KBM-7 (cell line): ENCODE results near the gene CELF1.
"Not testable (repeated sequence)": the region's sequence is repeated elsewhere in the genome, so short reads cannot be mapped to it uniquely, and the experiment has no call there.

ENCODE experiments used
- DNase-seq: peaks from one replicate; pipeline ENCODE4 v3.0.0-alpha.2; 2015
- in situ Hi-C: fragments of 300-500 bp; cut with MboI; formaldehyde crosslinking; loops from 2 replicates; pipeline ENCODE4 v1.14.3; 2020; ENCODE audit warnings: low sequenced_read_pairs, low pct_unique_long_range_greater_than_20kb, mixed read lengths

The CELF1 gene

DNA sequence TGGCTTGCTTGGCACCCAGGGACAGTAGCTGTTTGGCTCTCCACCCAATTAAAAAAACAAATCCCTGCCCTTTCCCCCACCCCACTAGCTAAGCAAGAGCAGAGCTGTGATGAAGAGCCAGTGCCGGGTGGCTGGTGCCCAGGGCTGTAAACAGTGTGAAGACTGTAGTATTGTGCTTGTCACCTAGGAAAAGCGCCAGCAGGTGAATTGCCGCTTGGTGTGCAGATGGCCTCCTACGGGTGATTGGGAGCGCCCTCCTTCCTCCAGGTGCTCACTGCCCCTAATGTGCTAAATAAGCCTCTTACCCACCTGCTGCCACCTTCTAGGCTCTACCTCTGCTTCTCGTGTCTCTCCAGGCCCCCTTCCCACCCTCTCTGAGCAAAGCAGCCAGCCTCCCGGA is 85.6 kb downstream of the CELF1 start:
- DNase-seq: no peak

DNA sequence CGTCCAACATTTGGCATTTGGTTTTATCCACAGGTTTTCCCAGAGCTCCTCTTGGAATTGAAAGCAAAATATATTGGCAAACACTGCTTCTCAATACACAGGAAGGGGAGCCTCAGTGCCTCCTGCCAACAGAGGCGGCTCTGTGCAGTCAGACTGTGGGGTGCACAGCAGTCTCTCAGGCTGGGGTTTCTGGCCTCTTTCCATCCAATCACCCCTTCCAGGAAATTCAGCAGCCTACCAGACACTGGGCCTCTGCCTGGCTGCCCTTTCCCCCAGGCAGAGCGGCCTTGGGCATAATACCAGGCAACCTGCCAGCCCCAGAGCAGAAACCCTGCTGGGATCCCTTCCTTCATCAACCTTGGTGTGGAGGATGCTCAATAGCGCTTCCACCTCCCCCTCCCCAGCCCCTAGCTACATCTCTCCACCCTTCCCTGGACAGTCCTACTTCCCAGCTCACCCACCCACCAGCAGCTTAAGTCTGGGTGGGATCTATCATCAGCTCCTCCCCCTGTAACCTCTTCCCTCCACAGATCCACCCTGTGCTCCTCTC is 86.2 kb downstream of the CELF1 start:
- in situ Hi-C loops: no loop called here
- DNase-seq: no peak

More for the DNA sequence above, 85.6 kb downstream of the CELF1 start:
- in situ Hi-C loops: no loop called here

DNA sequence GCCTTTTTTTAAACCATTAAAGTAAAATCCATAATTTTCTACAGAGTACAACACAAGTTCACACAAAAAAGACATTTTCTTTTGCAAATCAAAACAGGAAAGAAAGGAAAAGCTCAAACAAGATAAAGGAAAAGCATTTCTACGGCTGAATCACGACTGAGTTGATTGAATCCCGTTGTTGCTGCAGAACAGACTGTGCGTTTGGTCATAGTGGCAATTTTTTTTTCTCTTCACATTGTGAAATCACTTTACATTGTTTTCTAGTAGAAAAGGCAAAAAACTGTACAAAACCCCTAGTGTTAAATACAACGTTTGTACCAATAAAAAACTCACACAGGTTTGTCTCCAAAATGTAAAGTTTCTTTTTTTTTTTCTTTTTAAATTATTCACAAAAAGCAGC is 86.7 kb downstream of the CELF1 start:
- no peak for DNase-seq
- in situ Hi-C loops: no loop called here

GRCh38 chr11:47464483-47464882 is 88.4 kb downstream of the CELF1 start:
- no peak for DNase-seq
- in situ Hi-C loops: no loop called here

GRCh38 chr11:47461876-47462275 is 91.1 kb downstream of the CELF1 start:
- in situ Hi-C loops: no loop called here
- no peak for DNase-seq

GRCh38 chr11:47460571-47461235 is 92.2 kb downstream of the CELF1 start:
- in situ Hi-C loops: no loop called here
- no peak for DNase-seq

DNA sequence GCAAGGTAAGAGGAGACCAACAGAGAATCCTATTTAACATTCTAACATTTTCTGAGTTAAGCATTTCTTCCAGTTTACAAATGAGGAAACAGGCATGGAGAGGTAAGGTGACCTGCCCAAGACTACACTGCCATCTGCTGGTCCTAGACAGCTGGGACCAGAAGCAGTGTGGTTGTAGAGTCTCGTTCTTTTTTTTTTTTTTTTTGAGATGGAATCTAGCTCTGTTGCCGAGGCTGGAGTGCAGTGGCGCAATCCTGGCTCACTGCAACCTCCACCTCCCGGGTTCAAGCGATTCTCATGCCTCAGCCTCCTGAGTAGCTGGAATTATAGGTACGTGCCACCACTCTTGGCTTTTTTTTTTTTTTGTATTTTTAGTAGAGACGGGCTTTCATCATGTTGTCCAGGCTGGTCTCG is 98.7 kb downstream of the CELF1 start:
- in situ Hi-C loops: not testable (repeated sequence)
- DNase-seq: peak; percentile 93

- in situ Hi-C loops: no loop called here
These were observed 99.6 kb downstream of the CELF1 start for GRCh38 chr11:47453365-47453764.

DNA sequence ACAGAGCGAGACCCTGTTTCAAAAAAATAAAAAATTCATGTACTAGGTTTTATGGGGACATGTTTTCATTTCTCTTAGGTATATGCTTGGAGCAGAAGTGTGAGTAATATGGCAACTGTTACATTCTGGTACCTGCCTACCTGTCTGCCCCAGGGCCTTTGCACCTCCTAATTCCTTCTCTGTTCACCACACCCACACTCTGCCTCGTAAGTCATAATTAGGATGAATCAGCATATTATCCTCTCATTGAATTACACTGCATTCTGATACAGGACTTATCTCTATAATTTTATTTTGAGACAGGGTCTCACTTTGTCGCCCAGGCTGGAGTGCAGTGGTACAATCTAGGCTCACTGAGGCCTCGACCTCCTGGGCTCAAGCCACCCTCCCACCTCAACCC is 100.9 kb downstream of the CELF1 start:
- in situ Hi-C loops: no loop called here
- no peak for DNase-seq

More at GRCh38 chr11:47453365-47453764, 99.6 kb downstream of the CELF1 start:
- no peak for DNase-seq

- DNase-seq: no peak
- in situ Hi-C loops: no loop called here
These were observed 101.5 kb downstream of the CELF1 start for GRCh38 chr11:47451436-47451835.

DNA sequence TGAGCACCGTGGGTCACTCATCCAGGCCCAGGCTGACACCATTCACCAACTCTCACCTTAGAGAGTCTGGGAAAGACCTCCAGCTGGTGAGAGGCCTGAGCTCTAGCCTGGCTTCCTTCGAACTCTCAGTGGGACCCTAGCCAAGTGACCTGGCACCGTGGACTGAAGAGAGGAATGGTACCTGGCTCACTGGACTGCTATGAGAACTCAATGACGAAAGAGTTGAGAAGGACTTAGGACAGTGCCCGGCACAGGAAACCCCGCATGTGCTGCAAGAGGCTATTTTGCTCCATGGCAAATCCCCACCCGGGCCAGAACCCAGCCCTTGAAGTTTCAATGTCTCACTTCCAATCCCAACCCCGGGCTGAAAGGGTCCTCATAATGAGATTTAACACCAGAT is 103.4 kb downstream of the CELF1 start:
- DNase-seq: no peak
- in situ Hi-C loops: no loop called here

DNA sequence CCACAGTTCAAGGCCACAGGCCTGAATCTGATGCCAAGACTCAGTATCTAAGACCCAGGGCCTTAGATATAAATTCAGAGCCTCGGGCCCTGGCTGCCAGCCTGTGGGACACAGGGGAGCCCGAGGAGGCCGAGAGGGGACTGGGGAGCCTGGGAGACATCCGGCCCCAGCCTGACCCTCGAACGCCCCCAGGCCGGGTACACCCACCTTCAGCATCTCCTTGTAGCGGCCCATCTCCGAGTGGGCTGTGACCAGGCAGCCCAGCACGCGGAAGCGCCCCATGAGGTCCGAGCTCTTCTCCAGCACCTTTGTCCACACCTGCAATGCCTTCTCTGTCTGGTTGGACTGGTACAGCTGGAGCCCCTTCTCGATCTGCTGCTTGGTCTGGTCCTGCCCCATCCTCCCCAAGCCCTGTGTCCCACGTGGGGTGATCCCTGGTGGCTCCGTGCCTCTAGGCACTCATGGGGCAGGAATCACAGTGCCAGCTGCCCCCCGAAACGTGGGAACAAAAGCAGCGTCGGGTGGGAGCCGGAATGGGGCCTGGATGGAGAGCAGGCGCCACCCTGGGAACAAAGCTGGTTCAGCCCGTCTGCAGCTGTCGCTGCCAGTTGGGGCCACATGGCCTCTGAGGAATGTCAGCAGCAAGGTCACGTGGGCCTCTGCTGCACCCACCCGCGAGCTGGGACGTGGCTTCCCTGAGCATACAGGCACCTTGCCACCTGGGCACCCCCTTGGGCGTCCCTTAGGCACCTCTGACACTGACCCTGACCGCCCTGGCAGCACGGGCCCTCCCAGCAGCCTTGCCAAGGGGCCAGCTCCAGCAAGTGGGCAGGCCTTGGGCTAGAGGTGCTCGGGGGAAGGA is 104.1 kb downstream of the CELF1 start, which contains the start of gene RAPSN:
Gene RAPSN (minus strand): TSS at position 571 of the 862 bp plus-strand sequence. CDS start 172 bp downstream, at position 399.
- in situ Hi-C loops: no loop called here
- DNase-seq: no peak

DNA sequence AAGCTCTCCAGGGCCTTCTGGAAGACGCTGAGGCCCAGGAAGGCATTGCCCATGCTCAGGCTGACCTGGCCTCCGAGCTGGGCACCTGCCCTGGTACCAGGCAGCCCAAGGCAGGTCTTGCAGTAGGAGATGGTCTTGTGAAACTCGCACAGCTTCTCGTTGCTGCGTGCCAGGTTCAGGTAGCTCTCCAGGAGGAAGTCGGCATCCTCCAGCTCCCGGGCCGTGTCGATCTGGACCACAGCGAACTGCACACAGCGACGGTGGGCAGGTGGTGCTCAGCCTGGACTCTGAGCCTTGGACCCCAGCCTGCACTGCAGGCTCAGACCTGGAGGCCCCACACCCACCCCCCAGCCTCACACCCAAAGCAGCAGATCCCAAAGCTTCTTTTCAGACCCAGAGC is 105.0 kb downstream of the CELF1 start:
- in situ Hi-C loops: no loop called here
- DNase-seq: no peak

DNA sequence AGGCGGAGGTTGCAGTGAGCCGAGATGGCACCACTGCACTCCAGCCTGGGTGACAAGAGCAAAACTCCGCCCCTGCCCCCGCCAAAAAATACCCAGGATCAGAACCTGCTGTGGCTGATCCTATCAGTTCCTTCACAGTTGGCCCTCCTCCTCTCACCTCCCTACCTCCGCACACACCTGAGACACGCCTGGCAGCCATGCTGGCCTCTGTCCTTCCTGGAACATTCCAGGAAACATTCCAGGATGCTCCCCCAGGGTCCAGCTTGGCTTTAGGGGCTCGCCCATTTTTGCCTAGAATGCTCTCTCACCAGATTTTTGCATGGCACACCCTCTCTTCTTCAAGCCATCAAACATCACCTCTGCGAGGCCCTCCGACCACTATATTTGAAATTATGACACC is 106.1 kb downstream of the CELF1 start:
- no peak for DNase-seq
- in situ Hi-C loops: no loop called here

DNA sequence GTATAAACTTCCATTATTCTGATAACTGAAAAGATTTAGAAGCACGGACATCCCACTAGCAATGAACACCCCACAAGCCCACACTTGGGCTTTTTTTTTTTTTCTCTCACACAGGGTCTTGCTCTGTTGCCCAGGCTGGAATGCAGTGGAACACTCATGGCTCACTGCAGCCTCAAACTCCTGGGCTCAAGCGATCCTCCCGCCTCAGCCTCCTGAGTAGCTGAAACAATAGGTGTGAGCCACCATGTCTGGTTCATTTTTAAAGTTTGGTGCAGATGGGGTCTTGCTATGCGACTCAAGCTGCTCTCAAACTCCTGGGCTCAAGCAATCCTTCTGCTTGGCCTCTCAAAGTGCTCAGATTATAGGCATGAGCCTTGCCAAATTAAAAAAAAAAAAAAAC is 107.1 kb downstream of the CELF1 start:
- in situ Hi-C loops: no loop called here
- DNase-seq: no peak

DNA sequence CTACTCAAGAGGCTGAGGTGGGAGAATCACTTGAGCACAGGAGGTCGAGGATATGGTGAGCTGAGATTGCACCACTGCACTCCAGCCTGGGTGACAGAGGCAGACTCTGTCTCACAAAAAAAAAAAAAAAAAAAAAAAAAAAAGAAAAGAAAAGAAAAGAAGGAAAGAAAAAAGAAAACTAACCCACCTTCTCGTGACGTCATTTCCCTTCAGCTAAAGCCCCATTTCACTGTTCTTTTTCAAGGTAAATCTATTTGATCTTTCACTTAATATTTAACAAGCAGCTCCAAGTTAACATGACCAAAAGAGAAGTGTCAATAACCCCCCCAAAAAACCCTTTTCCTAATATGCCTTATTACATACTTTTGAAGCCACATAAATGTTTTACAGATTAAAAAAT is 109.1 kb downstream of the CELF1 start:
- in situ Hi-C loops: no loop called here
- DNase-seq: no peak

DNA sequence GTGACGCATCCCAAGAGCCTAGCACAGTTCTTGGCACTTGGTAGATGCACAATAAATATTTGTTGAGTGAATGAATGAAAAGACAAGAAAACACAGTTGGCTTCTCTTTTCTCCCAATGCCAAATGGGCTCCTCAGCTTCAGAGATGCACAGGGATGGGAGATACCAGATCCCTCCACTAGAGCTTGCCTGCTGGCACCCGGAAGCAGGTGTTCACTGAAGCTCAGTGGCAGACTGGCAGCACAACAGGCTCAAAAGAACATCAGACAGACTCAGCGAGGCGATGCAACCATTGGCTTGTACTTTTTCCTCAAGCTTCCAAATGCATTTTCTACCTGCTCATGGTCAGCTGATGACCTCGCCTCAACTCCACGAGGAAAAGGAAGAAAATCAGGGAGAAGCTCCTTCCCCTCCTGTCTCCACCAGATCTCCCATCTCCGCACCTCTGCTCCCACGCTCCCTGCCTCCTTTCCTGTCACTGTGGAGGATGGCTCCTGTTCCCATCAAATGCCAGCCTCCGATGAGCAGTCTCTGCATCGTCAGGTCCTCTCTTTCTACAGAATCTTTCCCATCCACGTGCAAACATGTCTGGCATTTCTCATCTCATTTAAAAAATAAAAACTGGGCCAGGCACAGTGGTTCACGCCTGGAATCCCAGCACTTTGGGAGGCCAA is 109.8 kb downstream of the CELF1 start:
- no peak for DNase-seq
- in situ Hi-C loops: no loop called here

- in situ Hi-C loops: no loop called here
- no peak for DNase-seq
These were observed 110.4 kb downstream of the CELF1 start for GRCh38 chr11:47442514-47442913.

DNA sequence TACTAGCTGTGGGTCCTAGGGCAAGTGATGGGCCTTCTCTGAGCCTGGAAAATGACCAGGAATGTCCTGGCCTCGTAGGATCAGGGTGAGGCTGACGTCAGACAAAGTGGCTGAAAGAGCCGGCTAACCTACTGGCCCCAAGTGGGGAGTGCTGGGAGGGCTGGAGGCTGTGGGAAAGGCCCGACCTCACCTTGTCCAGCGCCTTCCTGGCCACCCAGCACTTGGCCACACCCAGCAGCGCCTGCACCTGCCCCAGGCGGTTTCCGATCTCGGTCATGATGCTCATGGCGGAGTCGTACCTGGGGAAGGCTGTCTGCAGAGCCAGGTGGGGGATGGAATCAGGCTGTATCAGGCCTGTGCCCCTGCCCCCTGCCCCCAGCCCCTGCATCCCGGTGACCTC is 111.5 kb downstream of the CELF1 start:
- DNase-seq: no peak
- in situ Hi-C loops: no loop called here

GRCh38 chr11:47440054-47440476 is 112.9 kb downstream of the CELF1 start:
- DNase-seq: no peak
- in situ Hi-C loops: no loop called here
